B cell (primary cell): Measurements from ENCODE around the gene SELENOV. TPM values are rescaled to one million over a fixed set of nuclear protein-coding genes. Genes with fewer than 3 reads are reported as not detected.

Experiments used
- ATAC-seq: fragments of 200-7000 bp; cut with Tn5 transposase; one replicate; pipeline ENCODE4 v1.10.0; 2021; ENCODE audit warnings: low read depth, mild to moderate bottlenecking, moderate number of reproducible peaks, moderate library complexity
- CTCF ChIA-PET: fragments of 350-600 bp; sonication (Branson Sonifier 250); formaldehyde crosslinking; loops from one replicate; lab custom pipeline; 2021; ENCODE audit warnings: antibody characterized with exemption, inconsistent platforms; lab: Charles Lee
- POLR2A ChIA-PET: fragments of 350-600 bp; sonication (Branson Sonifier 250); formaldehyde crosslinking; loops from one replicate; lab custom pipeline; 2021; ENCODE audit warnings: antibody characterized with exemption; lab: Charles Lee
- DNase-seq: peaks from one replicate; pipeline ENCODE4 v3.0.0; 2013
- H2AFZ ChIP-seq: 2 replicates; pipeline ENCODE4 v1.6.1; 2012; ENCODE audit warnings: mild to moderate bottlenecking, low read depth, low read length; ENCODE audit not compliant: insufficient read depth, poor library complexity, severe bottlenecking
- H3K27ac ChIP-seq, 2 donors: 1 replicate in 1 of 2; 2 replicates in 1 of 2; pipeline ENCODE4 v1.5.1; 2012 to 2013; ENCODE audit warnings: low read length in 2 of 2, mild to moderate bottlenecking in 2 of 2, moderate library complexity in 1 of 2
- H3K27me3 ChIP-seq, 4 experiments: fragments of 200-600 bp in 1 of 4; sonication (generic) in 1 of 4; replicated peaks in 1 of 4; 1 replicate in 2 of 4; 2 replicates in 2 of 4; pipeline versions ENCODE4 v1.6.1 to v1.7.0; 2013 to 2016; ENCODE audit warnings: low read length in 3 of 4, mild to moderate bottlenecking in 2 of 4, mixed read lengths in 1 of 4, moderate library complexity in 1 of 4; ENCODE audit not compliant: insufficient read depth in 4 of 4, control insufficient read depth in 3 of 4; ENCODE audit errors: control extremely low read depth in 1 of 4
- H3K36me3 ChIP-seq, 2 experiments: replicated peaks in 1 of 2; 1 replicate in 1 of 2; 2 replicates in 1 of 2; pipeline versions ENCODE4 v1.6.1 to v1.7.1; 2013; ENCODE audit warnings: low read length in 1 of 2; ENCODE audit not compliant: insufficient read depth in 2 of 2, control insufficient read depth in 1 of 2; ENCODE audit errors: control extremely low read depth in 1 of 2, extremely low read depth in 1 of 2
- H3K4me1 ChIP-seq, 2 donors: fragments of 200-600 bp in 1 of 2; sonication (generic) in 1 of 2; 1 replicate in 1 of 2; 2 replicates in 1 of 2; pipeline versions ENCODE4 v1.5.1 to v1.6.1; 2013 to 2017; ENCODE audit warnings: low read length in 2 of 2; ENCODE audit not compliant: control insufficient read depth in 2 of 2, insufficient read depth in 2 of 2
- H3K4me2 ChIP-seq: replicated peaks from 2 replicates; pipeline ENCODE3; 2012; ENCODE audit warnings: mild to moderate bottlenecking, low read depth, low read length; ENCODE audit not compliant: poor library complexity, severe bottlenecking
- H3K4me3 ChIP-seq, 5 experiments: fragments of 200-600 bp in 1 of 5; sonication (generic) in 1 of 5; 1 replicate in 3 of 5; 2 replicates in 2 of 5; pipeline versions ENCODE4 v1.5.1 to v1.7.0; 2011 to 2016; ENCODE audit warnings: low read length in 4 of 5, mild to moderate bottlenecking in 4 of 5, low read depth in 2 of 5, control low read depth in 1 of 5, moderate library complexity in 1 of 5; ENCODE audit not compliant: insufficient read depth in 1 of 5; ENCODE audit errors: control extremely low read depth in 1 of 5, extremely low read depth in 1 of 5
- H3K79me2 ChIP-seq: fragments of 200-600 bp; sonication (generic); one replicate; pipeline ENCODE4 v1.6.0; 2016; ENCODE audit warnings: low read length; ENCODE audit not compliant: control insufficient read depth, insufficient read depth
- H3K9ac ChIP-seq: fragments of 200-600 bp; sonication (generic); 2 replicates; pipeline ENCODE4 v1.6.1; 2017; ENCODE audit warnings: mild to moderate bottlenecking, low read length, moderate library complexity
- H3K9me3 ChIP-seq, 3 donors: one replicate each; pipeline versions ENCODE4 v1.6.1 to v1.7.1; 2013; ENCODE audit warnings: low read length in 2 of 3; ENCODE audit not compliant: control insufficient read depth in 2 of 3, insufficient read depth in 1 of 3; ENCODE audit errors: control extremely low read depth in 1 of 3
- H4K20me1 ChIP-seq: 2 replicates; pipeline ENCODE4 v1.6.0; 2012; ENCODE audit warnings: mild to moderate bottlenecking, low read length; ENCODE audit not compliant: insufficient read depth, control insufficient read depth, poor library complexity, severe bottlenecking
- H3K27ac Mint-ChIP-seq: one replicate; pipeline ENCODE4 v1.8.0; 2021; ENCODE audit warnings: mixed read lengths
- H3K27me3 Mint-ChIP-seq: one replicate; pipeline ENCODE4 v1.8.0; 2021; ENCODE audit warnings: mixed read lengths
- H3K4me1 Mint-ChIP-seq: one replicate; pipeline ENCODE4 v1.8.0; 2021; ENCODE audit warnings: mixed read lengths
- H3K4me3 Mint-ChIP-seq: one replicate; pipeline ENCODE4 v1.8.0; 2021; ENCODE audit warnings: mixed read lengths
- H3K9me3 Mint-ChIP-seq: one replicate; pipeline ENCODE4 v1.8.0; 2022; ENCODE audit warnings: mixed read lengths; ENCODE audit not compliant: insufficient read depth
- CTCF ChIP-seq: fragments of 200-600 bp; IDR thresholded peaks from one replicate; pipeline ENCODE4 v1.8.0; 2022; ENCODE audit warnings: antibody characterized with exemption, mild to moderate bottlenecking
- EZH2 ChIP-seq: IDR thresholded peaks from 2 replicates; pipeline ENCODE4 v1.6.1; 2012; ENCODE audit warnings: borderline replicate concordance, low read depth, mild to moderate bottlenecking, moderate library complexity, low read length; ENCODE audit not compliant: insufficient read depth, poor library complexity, severe bottlenecking
- WGBS: methylation state at CpG from one replicate; pipeline ENCODE4 v1.1.5; 2013; ENCODE audit warnings: missing lambda C conversion rate; ENCODE audit not compliant: insufficient coverage; 5-methylcytosine and 5-hydroxymethylcytosine counted together
- intact Hi-C: fragments of 100-400 bp; cut with micrococcal nuclease; formaldehyde crosslinking; loops from one replicate; pipeline ENCODE4 v1.10.0; 2022
- polyA plus RNA-seq: library from polyadenylated mRNA; depleted of rRNA; stranded (reverse); fragments of >200 nt; gene quantifications from 2 replicates; pipeline ENCODE4 v1.2.3, GENCODE V29; 2012
- total RNA-seq, 2 donors: library from RNA; stranded (reverse); fragments of 120-200 nt in 1 of 2; gene quantifications; 1 replicate in 1 of 2; 2 replicates in 1 of 2; pipeline versions ENCODE4 v1.2.3 to v1.2.4, GENCODE V29; 2013 to 2022

The SELENOV gene
- total and polyA plus RNA-seq, 2 donors (not counting 1 experiment from before 2014, with no cell fraction given): not detected

GRCh38 chr19:39563408-39563807, 48.5 kb downstream of the SELENOV start:
- ATAC-seq: no peak
- H3K27me3 ChIP-seq: peaks cover 0 to 4% (median 0%) of the 10 kb centered on the region in 4 experiments
- ChIA-PET CTCF (interaction anchor here (1.2 kb wide), 1 partner anchor 441 kb away, joined by 3 read pairs; no protein-coding TSS in a partner anchor), POLR2A (no interaction called here)
- H3K9me3 ChIP-seq: no peaks in the 10 kb centered on the region
- no peaks in the 10 kb centered on the region for H3K36me3 ChIP-seq
- peaks cover 12% of the 10 kb centered on the region for H3K27me3 Mint-ChIP-seq
- 81% methylated on average over 2 of the region's 2 CpGs for whole genome bisulfite sequencing
- H3K9ac ChIP-seq: no peak overlapping the region
- H3K27ac Mint-ChIP-seq: no peak overlapping the region
- intact Hi-C loops: no loop called here
- H3K9me3 Mint-ChIP-seq: no peaks in the 10 kb centered on the region
- H3K4me1 Mint-ChIP-seq: peaks cover 8% of the 10 kb centered on the region
- no peak overlapping the region for H2AFZ ChIP-seq
- peaks cover 0 to 6% of the 10 kb centered on the region in 2 donors for H3K4me1 ChIP-seq
- TF ChIP-seq CTCF (no peak), EZH2 (no peak)
- no peaks in the 10 kb centered on the region for H4K20me1 ChIP-seq
- DNase-seq: no peak
- no peak overlapping the region for H3K4me3 ChIP-seq
- H3K27ac ChIP-seq: no peak overlapping the region
- H3K4me2 ChIP-seq: no peak overlapping the region
- no peaks in the 10 kb centered on the region for H3K79me2 ChIP-seq
- H3K4me3 Mint-ChIP-seq: no peak overlapping the region

GRCh38 chr19:39566064-39566463, 51.1 kb downstream of the SELENOV start:
- WGBS: 50% methylated on average over 1 of the region's 3 CpGs
- H3K27ac ChIP-seq: no peak overlapping the region
- no peaks in the 10 kb centered on the region for H3K4me1 Mint-ChIP-seq
- H3K79me2 ChIP-seq: no peaks in the 10 kb centered on the region
- H3K27ac Mint-ChIP-seq: no peak overlapping the region
- H3K27me3 Mint-ChIP-seq: peaks cover 24% of the 10 kb centered on the region
- no peak overlapping the region for H3K9ac ChIP-seq
- H4K20me1 ChIP-seq: no peaks in the 10 kb centered on the region
- H3K9me3 Mint-ChIP-seq: no peaks in the 10 kb centered on the region
- no peak overlapping the region for H3K4me2 ChIP-seq
- no peak overlapping the region for H3K4me3 ChIP-seq
- peaks cover 0 to 5% (median 2%) of the 10 kb centered on the region in 4 experiments for H3K27me3 ChIP-seq
- H3K36me3 ChIP-seq: no peaks in the 10 kb centered on the region
- no peak overlapping the region for H2AFZ ChIP-seq
- no peak overlapping the region for H3K4me3 Mint-ChIP-seq
- intact Hi-C loops: no loop called here
- no peaks in the 10 kb centered on the region for H3K9me3 ChIP-seq
- TF ChIP-seq CTCF (no peak), EZH2 (no peak)
- ATAC-seq (no peak), DNase-seq (no peak)
- no peaks in the 10 kb centered on the region for H3K4me1 ChIP-seq
- ChIA-PET CTCF (interaction anchor here (0.6 kb wide), 1 partner anchor 14 kb away, joined by 3 read pairs; no protein-coding TSS in a partner anchor), POLR2A (no interaction called here)
